Heart left ventricle (tissue), 13 donors: ENCODE results near the gene ARHGAP23.

ENCODE experiments used
- CTCF ChIP-seq, 12 donors: fragments of 200-600 bp; sonication (generic) in 4 of 12; IDR thresholded peaks; one replicate each; pipeline versions ENCODE4 v1.5.0 to v1.8.0; 2018 to 2022; ENCODE audit warnings: antibody characterized with exemption in 12 of 12, mild to moderate bottlenecking in 5 of 12
- POLR2A ChIP-seq, 2 donors: fragments of 450-650 bp; IDR thresholded peaks; one replicate each; pipeline ENCODE4 v1.6.1; 2017; ENCODE audit warnings: antibody characterized with exemption in 2 of 2, mild to moderate bottlenecking in 2 of 2, moderate library complexity in 2 of 2
- donor health status: ischemic (EF 13 %, LVEDD 7.1; RV severe dilation, severe dysfunction).
- donor health status: DM: no; HTN: yes; CAD: no.
- donor health status: DM: no; HTN: no; CAD: no.
- donor health status: ischemic (EF 25% LVEDD 6.9; RV normal size, moderate dysfunction).
- donor health status: ischemic (EF 25% LVEDD 5.7; RV mildly dilated, moderate dysfunction).
- donor health status: ischemic (EF 35%, LVEDD 5.7; RV mildly dilated, moderate dysfunction).
- donor health status: nonischemic (EF 11% LVEDD 7.7; RV severe dilation, severe dysfunction).
- donor health status: DM: yes; HTN: yes; CAD: no.
- donor health status: PGD.
- donor health status: ischemic (EF 29% LVEDD 5.4; RV normal size, mild dysfunction).
- donor health status: nonischemic (EF 23%, LVEDD 6.1; RV moderate dilation, normal function).

DNA sequence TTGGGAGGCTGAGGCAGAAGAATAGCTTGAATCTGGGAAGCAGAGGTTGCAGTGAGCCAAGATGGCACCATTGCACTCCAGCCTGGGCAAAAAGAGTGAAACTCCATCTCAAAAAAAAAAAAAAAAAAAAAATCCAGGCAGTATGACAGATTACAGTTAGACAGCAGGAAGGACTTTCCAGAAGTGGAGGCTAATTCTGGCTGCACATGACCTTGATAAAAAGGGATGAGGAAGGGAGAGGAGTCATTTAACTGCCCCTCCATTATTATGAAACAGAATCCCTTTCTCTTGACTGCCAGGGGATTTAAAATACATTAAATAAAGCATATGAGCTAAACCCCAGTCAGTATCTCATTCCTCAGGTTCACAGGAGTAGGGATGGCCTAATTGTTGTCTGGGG, 1.8 kb upstream of the ARHGAP23 start:
- TF ChIP-seq CTCF (IDR thresholded peaks at IDR 0.05) (no peak), POLR2A (IDR thresholded peaks at IDR 0.05) (no peak)
